ENCODE data around the gene EYS.

The EYS gene

DNA sequence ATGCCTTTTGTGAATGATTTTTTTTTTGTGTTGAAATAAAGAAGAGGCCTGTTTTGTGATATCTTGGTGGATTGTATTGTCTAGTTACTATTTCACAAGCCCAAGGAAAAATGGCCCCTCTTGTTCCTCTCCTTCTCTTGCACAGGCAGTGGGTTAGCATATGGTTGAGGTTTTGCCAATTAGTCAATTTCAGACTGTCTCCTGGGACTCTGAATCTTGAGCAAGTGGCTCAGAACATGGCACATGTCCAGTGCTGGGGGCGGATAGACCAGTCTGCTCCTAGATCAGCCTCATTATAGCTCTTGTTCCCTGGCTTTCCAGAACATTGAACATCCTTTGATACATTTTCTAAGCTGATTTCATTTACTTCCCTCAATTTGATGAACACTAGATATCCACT is 1482.2 kb downstream of the EYS start:
- no peaks in the 10 kb centered on the region for H3K36me3 ChIP-seq (ENCODE audit: insufficient read depth, low read length)
- no peak overlapping the region for H3K27ac ChIP-seq (ENCODE audit: low read depth, low read length)
- no peaks in the 10 kb centered on the region for H3K79me2 ChIP-seq (ENCODE audit: control insufficient read depth, insufficient read depth, low read length, unreplicated experiment)
- H3K27me3 ChIP-seq (ENCODE audit: insufficient read depth, low read length), result no peaks in the 10 kb centered on the region
- H3K4me1 ChIP-seq (ENCODE audit: control insufficient read depth, insufficient read depth, low read length, unreplicated experiment), result peaks cover 10% of the 10 kb centered on the region
- H2AFZ ChIP-seq (ENCODE audit: low read length, unreplicated experiment), result no peak overlapping the region
- no peak overlapping the region for H3K4me3 ChIP-seq (ENCODE audit: low read depth, low read length)

DNA sequence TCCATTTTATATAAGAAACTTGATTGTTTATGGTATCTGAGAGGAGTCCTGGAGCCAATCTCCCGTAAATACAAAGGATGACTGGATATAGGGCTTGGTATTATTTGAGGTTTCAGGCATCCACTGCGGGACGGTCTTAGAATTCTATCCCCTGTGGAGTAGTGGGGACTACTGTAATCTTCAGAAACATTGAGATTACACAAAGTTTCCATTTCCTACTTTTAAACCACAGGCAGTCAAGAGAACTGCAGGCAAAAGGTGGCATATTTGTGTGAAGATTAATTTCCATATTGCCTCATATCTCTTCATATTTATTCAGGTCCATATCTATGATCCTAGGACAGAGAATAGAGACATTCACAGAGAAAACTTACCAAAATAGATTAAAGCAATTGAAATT is 1485.2 kb downstream of the EYS start:
- H3K36me3 ChIP-seq (ENCODE audit: insufficient read depth, low read length), result no peaks in the 10 kb centered on the region
- H3K27me3 ChIP-seq (ENCODE audit: insufficient read depth, low read length), result no peaks in the 10 kb centered on the region
- no peak overlapping the region for H3K27ac ChIP-seq (ENCODE audit: low read depth, low read length)
- H2AFZ ChIP-seq (ENCODE audit: low read length, unreplicated experiment), result no peak overlapping the region
- H3K4me3 ChIP-seq (ENCODE audit: low read depth, low read length), result no peak overlapping the region
- H3K79me2 ChIP-seq (ENCODE audit: control insufficient read depth, insufficient read depth, low read length, unreplicated experiment), result no peaks in the 10 kb centered on the region
- peaks cover 19% of the 10 kb centered on the region for H3K4me1 ChIP-seq (ENCODE audit: control insufficient read depth, insufficient read depth, low read length, unreplicated experiment)

DNA sequence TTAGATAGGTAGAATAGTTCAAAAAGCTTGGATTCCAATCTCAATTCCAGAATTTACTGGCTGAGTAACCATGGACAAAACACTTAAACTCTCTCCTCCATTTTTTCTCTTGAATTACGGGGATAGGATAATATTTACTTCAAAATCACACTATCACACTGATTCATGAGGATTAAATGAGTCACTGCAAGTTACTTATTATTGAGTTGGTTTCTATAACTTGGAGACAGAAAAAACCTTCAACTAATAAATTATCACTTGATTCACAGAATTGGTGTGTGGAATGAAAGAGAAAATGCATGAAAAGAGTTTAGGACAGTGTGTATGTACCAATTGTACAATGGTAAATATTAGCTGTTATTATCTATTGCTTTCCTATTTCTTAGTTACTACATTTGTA is 1486.2 kb downstream of the EYS start:
- H3K4me3 ChIP-seq (ENCODE audit: low read depth, low read length), result no peak overlapping the region
- no peaks in the 10 kb centered on the region for H3K36me3 ChIP-seq (ENCODE audit: insufficient read depth, low read length)
- no peak overlapping the region for H2AFZ ChIP-seq (ENCODE audit: low read length, unreplicated experiment)
- no peaks in the 10 kb centered on the region for H3K79me2 ChIP-seq (ENCODE audit: control insufficient read depth, insufficient read depth, low read length, unreplicated experiment)
- H3K27ac ChIP-seq (ENCODE audit: low read depth, low read length), result no peak overlapping the region
- H3K4me1 ChIP-seq (ENCODE audit: control insufficient read depth, insufficient read depth, low read length, unreplicated experiment), result peaks cover 19% of the 10 kb centered on the region
- no peaks in the 10 kb centered on the region for H3K27me3 ChIP-seq (ENCODE audit: insufficient read depth, low read length)

DNA sequence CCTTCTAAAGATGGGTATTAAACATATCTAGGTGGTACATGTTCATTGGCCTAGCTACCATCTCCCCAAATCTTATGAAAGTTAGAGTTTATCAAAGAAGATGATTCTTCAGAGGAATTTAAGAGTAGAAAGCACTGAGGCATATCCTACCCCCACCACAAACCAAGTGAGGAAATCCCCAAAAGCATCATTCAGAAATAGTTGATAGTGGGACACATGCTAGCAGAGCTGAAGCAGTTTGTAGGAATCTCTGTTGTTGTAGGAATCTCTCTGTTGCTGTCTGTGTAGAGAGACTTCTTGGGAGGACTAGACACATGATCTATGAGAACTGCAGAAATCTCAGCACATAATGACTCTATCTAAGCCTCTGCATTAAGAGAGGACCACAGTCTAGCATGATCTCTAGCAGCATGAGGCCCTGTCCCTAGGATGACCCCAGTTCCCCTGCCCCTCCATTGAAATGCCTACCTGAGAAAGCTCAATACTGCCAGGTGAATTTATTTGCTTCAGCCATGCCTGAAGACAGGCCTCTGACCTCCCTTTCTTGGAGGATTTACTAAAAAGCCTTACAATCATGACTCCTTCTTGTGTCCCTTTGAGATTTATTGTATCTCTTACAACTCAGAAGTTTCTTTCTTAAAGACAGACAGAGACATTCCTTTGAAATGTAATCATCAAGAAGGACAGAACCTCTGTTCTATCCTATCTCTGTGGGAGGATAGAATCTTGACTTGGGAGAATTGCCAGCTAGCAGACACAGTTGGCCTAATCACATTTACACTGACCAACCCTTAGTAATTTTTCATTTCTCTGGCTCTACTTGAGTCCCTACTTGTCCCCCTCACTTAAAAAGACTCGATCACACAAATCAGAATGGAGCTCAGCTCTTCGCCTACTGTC is 1489.1 kb downstream of the EYS start:
- no peaks in the 10 kb centered on the region for H3K79me2 ChIP-seq (ENCODE audit: control insufficient read depth, insufficient read depth, low read length, unreplicated experiment)
- H3K36me3 ChIP-seq (ENCODE audit: insufficient read depth, low read length), result no peaks in the 10 kb centered on the region
- H2AFZ ChIP-seq (ENCODE audit: low read length, unreplicated experiment), result no peak overlapping the region
- H3K27ac ChIP-seq (ENCODE audit: low read depth, low read length), result no peak overlapping the region; the same call in 1 of the 2 replicates
- H3K4me1 ChIP-seq (ENCODE audit: control insufficient read depth, insufficient read depth, low read length, unreplicated experiment), result peaks cover 8% of the 10 kb centered on the region
- no peak overlapping the region for H3K4me3 ChIP-seq (ENCODE audit: low read depth, low read length)
- no peaks in the 10 kb centered on the region for H3K27me3 ChIP-seq (ENCODE audit: insufficient read depth, low read length)

DNA sequence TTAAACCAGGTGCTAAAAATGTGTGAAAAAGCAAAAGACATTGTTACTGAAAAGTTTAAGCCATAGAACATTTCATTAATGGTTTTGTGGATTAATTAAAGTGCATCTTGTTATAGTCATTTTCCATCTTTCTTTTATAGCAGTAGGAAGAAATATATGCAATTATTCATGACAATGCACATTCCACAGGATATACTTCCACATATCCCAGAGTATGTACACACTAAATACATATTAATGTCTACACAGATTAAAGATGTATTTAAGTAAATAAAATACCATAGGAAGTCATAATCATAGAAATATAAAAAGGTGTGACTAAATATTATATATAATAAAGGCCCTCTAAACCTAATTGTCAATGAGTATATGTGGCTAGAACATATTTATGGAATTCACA is 1492.7 kb downstream of the EYS start:
- H2AFZ ChIP-seq (ENCODE audit: low read length, unreplicated experiment), result no peak overlapping the region
- H3K4me3 ChIP-seq (ENCODE audit: low read depth, low read length), result no peak overlapping the region
- H3K4me1 ChIP-seq (ENCODE audit: control insufficient read depth, insufficient read depth, low read length, unreplicated experiment), result peaks cover 8% of the 10 kb centered on the region
- no peaks in the 10 kb centered on the region for H3K36me3 ChIP-seq (ENCODE audit: insufficient read depth, low read length)
- H3K79me2 ChIP-seq (ENCODE audit: control insufficient read depth, insufficient read depth, low read length, unreplicated experiment), result no peaks in the 10 kb centered on the region
- H3K27ac ChIP-seq (ENCODE audit: low read depth, low read length), result no peak overlapping the region
- H3K27me3 ChIP-seq (ENCODE audit: insufficient read depth, low read length), result no peaks in the 10 kb centered on the region

DNA sequence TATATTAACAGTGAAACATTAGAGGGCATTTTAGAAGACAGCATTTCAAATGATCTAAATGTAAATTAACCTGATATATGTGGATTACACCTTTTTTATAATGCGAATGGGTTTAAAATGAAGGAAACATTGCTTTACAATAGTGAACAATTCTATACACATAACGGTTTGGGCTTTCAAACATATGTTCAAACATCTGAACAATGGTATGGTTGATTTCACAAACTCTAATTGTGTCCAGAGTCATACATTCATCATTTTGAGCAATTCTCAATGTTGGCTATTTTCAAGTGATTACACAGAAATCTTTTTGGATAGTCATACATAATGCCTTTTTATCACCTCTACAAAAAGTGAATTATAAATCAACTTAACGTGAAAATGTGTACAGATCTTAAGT is 1493.3 kb downstream of the EYS start:
- H3K4me1 ChIP-seq (ENCODE audit: control insufficient read depth, insufficient read depth, low read length, unreplicated experiment), result peaks cover 8% of the 10 kb centered on the region
- no peaks in the 10 kb centered on the region for H3K79me2 ChIP-seq (ENCODE audit: control insufficient read depth, insufficient read depth, low read length, unreplicated experiment)
- no peak overlapping the region for H2AFZ ChIP-seq (ENCODE audit: low read length, unreplicated experiment)
- H3K27me3 ChIP-seq (ENCODE audit: insufficient read depth, low read length), result no peaks in the 10 kb centered on the region
- no peak overlapping the region for H3K4me3 ChIP-seq (ENCODE audit: low read depth, low read length)
- no peak overlapping the region for H3K27ac ChIP-seq (ENCODE audit: low read depth, low read length)
- no peaks in the 10 kb centered on the region for H3K36me3 ChIP-seq (ENCODE audit: insufficient read depth, low read length)

DNA sequence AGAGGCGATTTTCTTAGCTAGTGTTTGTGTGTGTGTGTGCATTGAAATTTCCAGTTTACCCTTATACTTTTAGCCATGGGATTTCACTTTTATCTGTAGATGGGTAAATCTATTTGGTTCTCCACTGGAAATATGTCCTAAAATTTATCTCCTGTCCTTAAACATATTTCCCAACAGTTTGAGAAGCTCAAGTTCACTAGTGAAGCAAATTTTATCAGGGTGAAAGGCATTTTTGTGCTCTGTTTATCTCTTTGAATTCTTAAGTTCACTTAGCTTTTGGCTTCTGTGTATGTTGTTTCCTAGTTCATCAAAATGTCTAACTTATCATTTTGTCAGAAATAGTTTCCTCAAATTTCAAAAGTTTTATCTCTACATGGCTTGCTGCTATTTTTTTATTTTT is 1509.8 kb downstream of the EYS start:
- Histone ChIP-seq H3K27ac (ENCODE audit: low read depth, low read length) (no peak overlapping the region), H3K36me3 (ENCODE audit: insufficient read depth, low read length) (no peaks in the 10 kb centered on the region), H3K4me3 (ENCODE audit: low read depth, low read length) (no peak overlapping the region), H3K4me1 (ENCODE audit: control insufficient read depth, insufficient read depth, low read length, unreplicated experiment) (no peaks in the 10 kb centered on the region), H2AFZ (ENCODE audit: low read length, unreplicated experiment) (no peak overlapping the region), H3K27me3 (ENCODE audit: insufficient read depth, low read length) (no peaks in the 10 kb centered on the region), H3K79me2 (ENCODE audit: control insufficient read depth, insufficient read depth, low read length, unreplicated experiment) (no peaks in the 10 kb centered on the region)

DNA sequence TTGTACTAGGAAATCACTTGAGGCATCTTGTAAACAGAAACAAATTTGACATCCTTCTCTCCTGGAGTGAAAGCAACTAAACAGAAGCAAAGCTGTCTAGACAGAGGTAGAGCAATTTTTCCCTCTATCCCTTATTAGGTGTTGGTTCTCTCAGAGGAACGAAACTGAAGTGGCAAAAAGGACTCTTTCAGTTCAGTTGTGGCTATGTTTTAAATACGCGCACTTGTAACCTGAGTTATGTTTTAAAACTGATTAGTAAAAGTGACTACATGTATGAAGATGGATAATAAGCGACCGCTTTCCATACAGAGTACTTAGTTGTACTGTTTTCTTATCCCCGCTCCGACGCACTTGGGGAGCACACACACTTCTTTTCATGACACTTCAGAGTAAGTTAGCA is 1520.4 kb downstream of the EYS start:
- Histone ChIP-seq H3K79me2 (ENCODE audit: control insufficient read depth, insufficient read depth, low read length, unreplicated experiment) (no peaks in the 10 kb centered on the region), H3K36me3 (ENCODE audit: insufficient read depth, low read length) (no peaks in the 10 kb centered on the region), H2AFZ (ENCODE audit: low read length, unreplicated experiment) (no peak overlapping the region), H3K4me3 (ENCODE audit: low read depth, low read length) (no peak overlapping the region), H3K4me1 (ENCODE audit: control insufficient read depth, insufficient read depth, low read length, unreplicated experiment) (no peaks in the 10 kb centered on the region), H3K27me3 (ENCODE audit: insufficient read depth, low read length) (no peaks in the 10 kb centered on the region), H3K27ac (ENCODE audit: low read depth, low read length) (no peak overlapping the region)

DNA sequence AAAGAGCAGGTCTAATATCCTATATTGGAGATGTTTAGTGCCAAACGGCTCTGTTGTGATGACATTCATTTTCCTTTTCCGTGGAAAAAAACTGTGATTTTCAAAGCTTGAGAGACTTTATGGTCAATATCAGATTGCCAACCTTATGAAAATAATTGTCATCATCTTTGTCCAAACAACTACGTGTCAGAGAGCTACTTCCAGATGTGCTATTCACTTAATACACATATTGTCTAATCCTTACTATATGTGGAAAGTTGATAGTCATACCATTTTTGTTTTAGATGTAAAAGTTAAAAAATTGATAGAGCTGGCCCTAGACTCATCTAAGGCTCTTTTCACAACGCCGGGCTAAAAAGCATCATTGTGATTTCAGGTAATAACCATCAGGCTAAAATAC is 1521.4 kb downstream of the EYS start:
- Histone ChIP-seq H3K36me3 (ENCODE audit: insufficient read depth, low read length) (no peaks in the 10 kb centered on the region), H2AFZ (ENCODE audit: low read length, unreplicated experiment) (no peak overlapping the region), H3K79me2 (ENCODE audit: control insufficient read depth, insufficient read depth, low read length, unreplicated experiment) (no peaks in the 10 kb centered on the region), H3K4me1 (ENCODE audit: control insufficient read depth, insufficient read depth, low read length, unreplicated experiment) (no peaks in the 10 kb centered on the region), H3K27ac (ENCODE audit: low read depth, low read length) (no peak overlapping the region), H3K4me3 (ENCODE audit: low read depth, low read length) (no peak overlapping the region), H3K27me3 (ENCODE audit: insufficient read depth, low read length) (no peaks in the 10 kb centered on the region)

DNA sequence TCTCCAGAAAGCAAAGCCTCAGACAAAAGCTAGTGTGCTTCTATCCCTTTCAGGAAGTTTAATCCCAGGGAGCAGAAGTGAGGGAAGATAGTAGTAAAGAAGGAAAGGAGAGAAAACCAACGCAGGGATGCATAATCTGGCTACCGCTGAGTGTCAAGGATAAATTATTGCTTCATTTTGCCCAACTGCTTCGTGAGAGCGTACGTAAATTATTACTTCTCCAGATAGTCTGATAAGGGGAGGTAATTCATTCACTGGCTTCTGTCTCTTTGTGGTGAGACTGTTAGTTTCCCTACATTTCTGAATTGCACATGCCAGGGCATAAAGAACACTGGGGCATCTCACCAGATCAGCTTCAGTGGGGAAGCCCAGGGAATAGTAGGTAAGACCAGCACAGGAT is 1531.7 kb downstream of the EYS start:
- Histone ChIP-seq H2AFZ (ENCODE audit: low read length, unreplicated experiment) (no peak overlapping the region), H3K4me3 (ENCODE audit: low read depth, low read length) (no peak overlapping the region), H3K27ac (ENCODE audit: low read depth, low read length) (no peak overlapping the region)

DNA sequence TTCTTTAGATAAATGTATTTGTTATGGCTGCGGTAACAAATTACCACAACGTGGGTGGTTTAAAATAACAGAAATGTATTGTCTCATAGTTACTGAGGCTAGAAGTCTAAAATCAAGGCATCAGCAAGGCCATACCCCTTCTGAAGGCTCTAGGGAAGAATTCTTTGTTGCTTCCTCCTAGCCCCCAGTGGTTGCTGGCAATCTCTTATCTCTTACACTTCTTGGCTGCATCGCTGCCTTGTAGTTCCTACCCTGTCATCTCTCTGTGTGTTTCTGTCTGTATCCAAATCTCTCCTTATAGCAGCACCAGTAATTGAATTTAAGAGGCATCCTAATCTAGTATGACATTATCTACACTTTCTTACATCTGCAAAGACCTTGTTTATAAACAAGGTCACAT is 1536.7 kb downstream of the EYS start:
- Histone ChIP-seq H3K27ac (ENCODE audit: low read depth, low read length) (no peak overlapping the region), H3K4me1 (ENCODE audit: control insufficient read depth, insufficient read depth, low read length, unreplicated experiment) (no peaks in the 10 kb centered on the region), H3K36me3 (ENCODE audit: insufficient read depth, low read length) (no peaks in the 10 kb centered on the region), H2AFZ (ENCODE audit: low read length, unreplicated experiment) (no peak overlapping the region), H3K4me3 (ENCODE audit: low read depth, low read length) (no peak overlapping the region), H3K79me2 (ENCODE audit: control insufficient read depth, insufficient read depth, low read length, unreplicated experiment) (no peaks in the 10 kb centered on the region), H3K27me3 (ENCODE audit: insufficient read depth, low read length) (no peaks in the 10 kb centered on the region)

More for the DNA sequence above, 1531.7 kb downstream of the EYS start:
- Histone ChIP-seq H3K79me2 (ENCODE audit: control insufficient read depth, insufficient read depth, low read length, unreplicated experiment) (no peaks in the 10 kb centered on the region), H3K36me3 (ENCODE audit: insufficient read depth, low read length) (no peaks in the 10 kb centered on the region), H3K4me1 (ENCODE audit: control insufficient read depth, insufficient read depth, low read length, unreplicated experiment) (no peaks in the 10 kb centered on the region), H3K27me3 (ENCODE audit: insufficient read depth, low read length) (no peaks in the 10 kb centered on the region)
